ENCODE data around the gene DDX1. TPM values are rescaled to one million over a fixed set of nuclear protein-coding genes. Genes with fewer than 3 reads are reported as not detected.

The DDX1 gene
- total RNA-seq, 1 experiment from 2014 or later, result 154 TPM

DNA sequence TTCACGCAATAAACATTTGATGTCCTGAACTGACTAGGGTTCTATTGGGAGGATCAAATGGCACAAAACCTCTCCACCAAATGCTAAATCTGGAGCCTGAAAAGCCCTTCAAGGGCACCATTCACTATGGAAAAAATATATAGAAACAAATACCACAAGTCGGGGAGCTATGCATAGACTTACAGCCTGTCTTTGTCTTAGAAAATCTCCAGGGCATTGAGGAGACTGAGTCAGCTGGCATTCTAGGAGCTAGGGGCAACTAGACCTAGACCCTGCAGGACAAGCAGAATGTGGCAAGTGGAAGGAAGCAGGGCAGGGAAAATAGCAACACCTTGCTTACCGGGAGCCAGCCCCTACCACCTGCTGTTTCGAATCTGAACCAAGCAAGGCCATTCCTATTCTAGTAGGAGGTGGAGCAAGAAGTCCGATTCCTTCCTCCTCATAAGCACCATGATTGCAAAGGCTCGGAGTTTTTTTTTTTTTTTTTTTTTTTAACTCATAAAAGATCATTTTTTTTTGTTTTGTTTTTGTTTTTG is 77.8 kb downstream of the DDX1 start:
- H3K4me3 ChIP-seq (ENCODE audit: low read depth, low read length, poor library complexity, severe bottlenecking), result no peak overlapping the region

DNA sequence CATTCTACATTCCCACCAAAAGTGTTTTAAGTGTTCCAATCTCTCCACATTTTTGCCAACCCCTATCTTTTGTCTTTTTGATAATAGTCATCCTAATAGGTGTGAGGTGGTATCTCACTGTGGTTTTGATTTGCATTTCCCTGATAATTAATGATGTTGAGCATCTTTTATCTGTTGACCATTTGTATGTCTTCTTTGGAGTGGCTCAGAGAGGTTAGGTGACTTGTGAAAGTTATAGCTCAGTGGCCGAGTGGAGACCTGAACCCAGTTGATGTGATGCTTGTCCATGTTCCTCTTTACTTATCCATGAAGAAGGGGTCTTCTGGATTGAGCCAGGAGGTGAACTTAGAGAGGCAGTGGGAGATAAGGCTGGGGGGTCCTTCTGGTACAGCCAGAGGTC is 78.8 kb downstream of the DDX1 start:
- DNase-seq (ENCODE audit: low spot score), result no peak
- Histone ChIP-seq H3K27me3 (replicated peaks; ENCODE audit: insufficient read depth, low read depth, low read length, poor library complexity) (no peaks in the 10 kb centered on the region), H3K27ac (ENCODE audit: low read depth, low read length, poor library complexity, severe bottlenecking) (no peak overlapping the region), H3K36me3 (ENCODE audit: insufficient read depth, low read length, poor library complexity, severe bottlenecking) (no peaks in the 10 kb centered on the region), H3K4me1 (ENCODE audit: insufficient read depth, low read length, poor library complexity, severe bottlenecking) (no peaks in the 10 kb centered on the region), H3K9me3 (ENCODE audit: low read depth, low read length, poor library complexity, severe bottlenecking) (no peaks in the 10 kb centered on the region), H3K4me3 (ENCODE audit: low read depth, low read length, poor library complexity, severe bottlenecking) (no peak overlapping the region)
- no TSS peak for BruUV-seq (replicated peaks)
- POLR2A ChIA-PET (ENCODE audit: low non-redundant PET), result no interaction called here
- TF ChIP-seq, protein P1, sequence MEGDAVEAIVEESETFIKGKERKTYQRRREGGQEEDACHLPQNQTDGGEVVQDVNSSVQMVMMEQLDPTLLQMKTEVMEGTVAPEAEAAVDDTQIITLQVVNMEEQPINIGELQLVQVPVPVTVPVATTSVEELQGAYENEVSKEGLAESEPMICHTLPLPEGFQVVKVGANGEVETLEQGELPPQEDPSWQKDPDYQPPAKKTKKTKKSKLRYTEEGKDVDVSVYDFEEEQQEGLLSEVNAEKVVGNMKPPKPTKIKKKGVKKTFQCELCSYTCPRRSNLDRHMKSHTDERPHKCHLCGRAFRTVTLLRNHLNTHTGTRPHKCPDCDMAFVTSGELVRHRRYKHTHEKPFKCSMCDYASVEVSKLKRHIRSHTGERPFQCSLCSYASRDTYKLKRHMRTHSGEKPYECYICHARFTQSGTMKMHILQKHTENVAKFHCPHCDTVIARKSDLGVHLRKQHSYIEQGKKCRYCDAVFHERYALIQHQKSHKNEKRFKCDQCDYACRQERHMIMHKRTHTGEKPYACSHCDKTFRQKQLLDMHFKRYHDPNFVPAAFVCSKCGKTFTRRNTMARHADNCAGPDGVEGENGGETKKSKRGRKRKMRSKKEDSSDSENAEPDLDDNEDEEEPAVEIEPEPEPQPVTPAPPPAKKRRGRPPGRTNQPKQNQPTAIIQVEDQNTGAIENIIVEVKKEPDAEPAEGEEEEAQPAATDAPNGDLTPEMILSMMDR (conservative IDR thresholded peaks at IDR 0.05; ENCODE audit: low read depth, low read length), result no peak
- TF ChIP-seq EZH2 (IDR thresholded peaks at IDR 0.05; ENCODE audit: borderline replicate concordance, low read depth, low read length, poor library complexity, severe bottlenecking), result no peak
- intact Hi-C loops (cut with micrococcal nuclease; ENCODE audit: unreplicated experiment), result no loop called here
- CTCF ChIA-PET, result no interaction called here

More for the DNA sequence above, 77.8 kb downstream of the DDX1 start:
- POLR2A ChIA-PET (ENCODE audit: low non-redundant PET), result no interaction called here
- CTCF ChIA-PET, result no interaction called here
- no peaks in the 10 kb centered on the region for H3K36me3 ChIP-seq (ENCODE audit: insufficient read depth, low read length, poor library complexity, severe bottlenecking)
- no peak for TF ChIP-seq EZH2 (IDR thresholded peaks at IDR 0.05; ENCODE audit: borderline replicate concordance, low read depth, low read length, poor library complexity, severe bottlenecking)
- TF ChIP-seq, protein P1 (conservative IDR thresholded peaks at IDR 0.05; ENCODE audit: low read depth, low read length), result no peak
- no peak for DNase-seq (ENCODE audit: low spot score)
- H3K27me3 ChIP-seq (replicated peaks; ENCODE audit: insufficient read depth, low read depth, low read length, poor library complexity), result no peaks in the 10 kb centered on the region
- no peak overlapping the region for H3K27ac ChIP-seq (ENCODE audit: low read depth, low read length, poor library complexity, severe bottlenecking)
- H3K4me1 ChIP-seq (ENCODE audit: insufficient read depth, low read length, poor library complexity, severe bottlenecking), result no peaks in the 10 kb centered on the region
- no TSS peak for BruUV-seq (replicated peaks)
- intact Hi-C loops (cut with micrococcal nuclease; ENCODE audit: unreplicated experiment), result no loop called here
- H3K9me3 ChIP-seq (ENCODE audit: low read depth, low read length, poor library complexity, severe bottlenecking), result no peaks in the 10 kb centered on the region

DNA sequence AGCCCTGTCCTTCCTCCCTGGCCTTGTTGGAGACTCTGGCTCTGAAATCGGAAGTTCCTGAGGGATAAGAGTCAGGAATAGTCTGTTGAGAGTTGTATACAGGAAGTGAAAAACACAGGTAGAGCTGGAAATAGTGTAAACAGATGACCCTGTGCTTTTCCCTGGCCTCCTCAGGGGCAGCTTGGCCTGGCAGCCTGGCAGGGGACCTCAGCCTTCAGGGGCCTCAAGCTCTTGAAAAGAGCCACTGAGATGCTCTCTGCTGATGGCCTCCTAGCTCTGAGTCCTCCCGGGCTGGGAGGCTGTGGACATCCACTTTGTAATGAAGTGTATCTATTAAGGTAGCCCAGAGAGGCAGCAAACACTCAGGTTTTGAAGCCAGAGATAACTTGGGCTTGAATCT is 79.3 kb downstream of the DDX1 start:
- H3K27ac ChIP-seq (ENCODE audit: low read depth, low read length, poor library complexity, severe bottlenecking), result no peak overlapping the region
- H3K9me3 ChIP-seq (ENCODE audit: low read depth, low read length, poor library complexity, severe bottlenecking), result no peaks in the 10 kb centered on the region
- no peak overlapping the region for H3K4me3 ChIP-seq (ENCODE audit: low read depth, low read length, poor library complexity, severe bottlenecking)
- H3K36me3 ChIP-seq (ENCODE audit: insufficient read depth, low read length, poor library complexity, severe bottlenecking), result no peaks in the 10 kb centered on the region
- TF ChIP-seq, protein P1 (conservative IDR thresholded peaks at IDR 0.05; ENCODE audit: low read depth, low read length), result no peak
- no peak for TF ChIP-seq EZH2 (IDR thresholded peaks at IDR 0.05; ENCODE audit: borderline replicate concordance, low read depth, low read length, poor library complexity, severe bottlenecking)
- no TSS peak for BruUV-seq (replicated peaks)
- H3K4me1 ChIP-seq (ENCODE audit: insufficient read depth, low read length, poor library complexity, severe bottlenecking), result no peaks in the 10 kb centered on the region
- no peak for DNase-seq (ENCODE audit: low spot score)
- intact Hi-C loops (cut with micrococcal nuclease; ENCODE audit: unreplicated experiment), result no loop called here
- POLR2A ChIA-PET (ENCODE audit: low non-redundant PET), result no interaction called here
- no peaks in the 10 kb centered on the region for H3K27me3 ChIP-seq (replicated peaks; ENCODE audit: insufficient read depth, low read depth, low read length, poor library complexity)
- CTCF ChIA-PET, result no interaction called here
